Measurements from ENCODE around the gene MFRP. TPM values are rescaled to one million over a fixed set of nuclear protein-coding genes. Genes with fewer than 3 reads are reported as not detected.

MFRP gene
- total RNA-seq, 2 experiments from 2014 or later: not detected

GRCh38 chr11:119290894-119291497 lies 55.5 kb downstream of the MFRP start:
- Mint-ChIP-seq H3K9me3 (no peaks in the 10 kb centered on the region), H3K27ac (no peak overlapping the region), H3K4me3 (no peak overlapping the region), H3K36me3 (peaks cover 19% of the 10 kb centered on the region), H3K4me1 (no peaks in the 10 kb centered on the region), H3K27me3 (no peaks in the 10 kb centered on the region)
- POLR2A ChIA-PET: interaction anchor here (0.5 to 1.3 kb wide), 2 partner anchors 31 to 199 kb away, joined by 3 read pairs; no protein-coding TSS in a partner anchor
- no peak for ATAC-seq (ENCODE audit: low read depth)
- no peak for DNase-seq

Small RNAs within 50 kb of the gene (microRNA-seq; reads per million reads assigned to microRNA genes)
- gene MIR6756: not detected

Other genes starting within 250 kb of the MFRP start
- 10 to 100 TPM; 43.2 to 56.1 TPM for gene DPAGT1, start 244.9 kb downstream of the MFRP start, total RNA-seq
- 10 to 100 TPM; 32.2 to 32.6 TPM for gene C2CD2L, start 239.4 kb downstream of the MFRP start, total RNA-seq
- 10 to 100 TPM; 52.4 to 52.6 TPM for gene HINFP, start 225.1 kb downstream of the MFRP start, total RNA-seq
- gene ABCG4, start 197.7 kb downstream of the MFRP start, total RNA-seq: not detected
- gene NLRX1, start 178.0 kb downstream of the MFRP start, total RNA-seq: 10 to 100 TPM; 20.7 to 25.2 TPM
- gene NHERF4, start 161.2 kb downstream of the MFRP start, total RNA-seq: under 1 TPM in 1 of 2 experiments, not detected in 1; 0.30 TPM
- 10 to 100 TPM; 45.1 to 45.2 TPM for gene CBL, start 140.4 kb downstream of the MFRP start, total RNA-seq
- 1 to 10 TPM; 2.4 to 2.9 TPM for gene MCAM, start 29.6 kb downstream of the MFRP start, total RNA-seq
- gene RNF26, start 12.2 kb downstream of the MFRP start, total RNA-seq: 10 to 100 TPM; 32.2 to 32.9 TPM
- not detected for gene C1QTNF5, start 5.8 kb downstream of the MFRP start, total RNA-seq
- under 1 TPM; 0.62 to 0.83 TPM for gene USP2, start 35.0 kb upstream of the MFRP start, total RNA-seq
- not detected for gene THY1, start 76.5 kb upstream of the MFRP start, total RNA-seq

Data from activated naive CD8-positive, alpha-beta T cell treated with anti-CD3 and anti-CD28 coated beads, Interleukin-2, amount 10 ng/mL, durations not matched to agents 7 days and 5 days (primary cell).